Ishikawa (cell line): ENCODE results near the gene COL24A1.

Experiments
- EGR1 ChIP-seq: IDR thresholded peaks from 2 replicates; pipeline ENCODE4 v1.6.1; 2012
- RAD21 ChIP-seq: IDR thresholded peaks from 2 replicates; pipeline ENCODE4 v1.6.1; 2012; ENCODE audit warnings: low read depth
- TAF1 ChIP-seq: IDR thresholded peaks from 2 replicates; pipeline ENCODE4 v1.6.1; 2012; ENCODE audit warnings: low read depth, mild to moderate bottlenecking

- no peak for TF ChIP-seq TAF1
- no peak for TF ChIP-seq EGR1
- TF ChIP-seq RAD21 = no peak
These were observed 350.2 kb downstream of the COL24A1 start for GRCh38 chr1:85806236-85806965.
